Measurements from ENCODE around the gene CSH1. TPM values are rescaled to one million over a fixed set of nuclear protein-coding genes. Genes with fewer than 3 reads are reported as not detected.
"Not testable (repeated sequence)": the region's sequence is repeated elsewhere in the genome, so short reads cannot be mapped to it uniquely, and the experiment has no call there.

CSH1 gene
- polyA plus RNA-seq: 0.30 TPM
- long read RNA-seq, donor 1: 0 reads
- long read RNA-seq, donor 2: 0 reads
- long read RNA-seq, donor 3: 0 reads
- long read RNA-seq, donor 4: 0 reads
- long read RNA-seq, donor 5, transcript CSH1-201 (5 exons, 900 nt): major isoform, 8 of 8 reads
- long read RNA-seq, donor 5, partial matches to known transcripts: 0 of 8 reads
- long read RNA-seq, donor 5, other reads (novel, unspliced or antisense): 0 of 8 reads
- long read RNA-seq, donor 6, transcript CSH1-201 (5 exons, 900 nt): major isoform, 789 of 1,263 reads
- long read RNA-seq, donor 6, transcript CSH1-202 (4 exons, 1,073 nt): minor isoform, 35 of 1,263 reads
- long read RNA-seq, donor 6, transcript CSH1-205 (2 exons, 565 nt): minor isoform, 8 of 1,263 reads
- long read RNA-seq, donor 6, partial matches to known transcripts: 396 of 1,263 reads
- long read RNA-seq, donor 6, other reads (novel, unspliced or antisense): 33 of 1,263 reads
- long read RNA-seq, donor 7: 0 reads
- long read RNA-seq, donor 8: 0 reads
- long read RNA-seq, donor 9: 0 reads
- long read RNA-seq, donor 10, partial matches to known transcripts: 0 of 1 reads
- long read RNA-seq, donor 10, other reads (novel, unspliced or antisense): 0 of 1 reads
- long read RNA-seq, donor 11: 0 reads

GRCh38 chr17:63896524-63897354 lies at the start of gene CSH1:
TSS of gene CSH1 (minus strand) at chr17:63896574. CDS start at chr17:63896511, 63 bp downstream.
- not testable (repeated sequence) for H3K4me3 ChIP-seq (ENCODE audit: low read length); H3K27me3 ChIP-seq (ENCODE audit: control insufficient read depth, insufficient read depth, low read length); H3K9me3 ChIP-seq (ENCODE audit: control insufficient read depth, low read depth, low read length); H3K4me1 ChIP-seq (ENCODE audit: control insufficient read depth, insufficient read depth, low read length); H3K27ac ChIP-seq (ENCODE audit: low read length); DNase-seq; H3K36me3 ChIP-seq (ENCODE audit: control insufficient read depth, insufficient read depth, low read length)
- no CpG with 5 or more reads among the region's 14 CpGs for WGBS (ENCODE audit: insufficient coverage, low lambda C conversion rate)

- Histone ChIP-seq H3K9me3 (ENCODE audit: control insufficient read depth, low read depth, low read length) (peaks cover 5% of the 10 kb centered on the region), H3K4me3 (ENCODE audit: low read length) (no peak overlapping the region), H3K27ac (ENCODE audit: low read length) (no peak overlapping the region), H3K4me1 (ENCODE audit: control insufficient read depth, insufficient read depth, low read length) (no peaks in the 10 kb centered on the region), H3K27me3 (ENCODE audit: control insufficient read depth, insufficient read depth, low read length) (no peaks in the 10 kb centered on the region), H3K36me3 (ENCODE audit: control insufficient read depth, insufficient read depth, low read length) (no peaks in the 10 kb centered on the region)
- WGBS (ENCODE audit: insufficient coverage, low lambda C conversion rate): no CpG with 5 or more reads among the region's 6 CpGs
- DNase-seq: no peak
Measured at GRCh38 chr17:63945784-63946439, 49.5 kb upstream of the CSH1 start.

- Histone ChIP-seq H3K27ac (ENCODE audit: low read length) (no peak overlapping the region), H3K36me3 (ENCODE audit: control insufficient read depth, insufficient read depth, low read length) (no peaks in the 10 kb centered on the region), H3K4me1 (ENCODE audit: control insufficient read depth, insufficient read depth, low read length) (no peaks in the 10 kb centered on the region), H3K4me3 (ENCODE audit: low read length) (no peak overlapping the region), H3K27me3 (ENCODE audit: control insufficient read depth, insufficient read depth, low read length) (no peaks in the 10 kb centered on the region), H3K9me3 (ENCODE audit: control insufficient read depth, low read depth, low read length) (peaks cover 5% of the 10 kb centered on the region)
- no peak for DNase-seq
- no CpG with 5 or more reads among the region's 24 CpGs for WGBS (ENCODE audit: insufficient coverage, low lambda C conversion rate)
Measured at GRCh38 chr17:63944736-63945499, 48.5 kb upstream of the CSH1 start.

GRCh38 chr17:63943745-63944144 lies 47.4 kb upstream of the CSH1 start:
- WGBS (ENCODE audit: insufficient coverage, low lambda C conversion rate): no CpG with 5 or more reads among the region's 9 CpGs

GRCh38 chr17:63942309-63942985 lies 46.1 kb upstream of the CSH1 start:
- H3K4me1 ChIP-seq (ENCODE audit: control insufficient read depth, insufficient read depth, low read length): no peaks in the 10 kb centered on the region
- H3K27ac ChIP-seq (ENCODE audit: low read length): no peak overlapping the region
- peaks cover 5% of the 10 kb centered on the region for H3K9me3 ChIP-seq (ENCODE audit: control insufficient read depth, low read depth, low read length)
- no peaks in the 10 kb centered on the region for H3K36me3 ChIP-seq (ENCODE audit: control insufficient read depth, insufficient read depth, low read length)
- no peaks in the 10 kb centered on the region for H3K27me3 ChIP-seq (ENCODE audit: control insufficient read depth, insufficient read depth, low read length)
- no peak for DNase-seq
- no CpG with 5 or more reads among the region's 21 CpGs for WGBS (ENCODE audit: insufficient coverage, low lambda C conversion rate)
- no peak overlapping the region for H3K4me3 ChIP-seq (ENCODE audit: low read length)

More at GRCh38 chr17:63943745-63944144, 47.4 kb upstream of the CSH1 start:
- DNase-seq: no peak
- no peaks in the 10 kb centered on the region for H3K27me3 ChIP-seq (ENCODE audit: control insufficient read depth, insufficient read depth, low read length)
- H3K9me3 ChIP-seq (ENCODE audit: control insufficient read depth, low read depth, low read length): peaks cover 5% of the 10 kb centered on the region
- H3K4me1 ChIP-seq (ENCODE audit: control insufficient read depth, insufficient read depth, low read length): no peaks in the 10 kb centered on the region
- no peaks in the 10 kb centered on the region for H3K36me3 ChIP-seq (ENCODE audit: control insufficient read depth, insufficient read depth, low read length)
- H3K27ac ChIP-seq (ENCODE audit: low read length): no peak overlapping the region
- H3K4me3 ChIP-seq (ENCODE audit: low read length): no peak overlapping the region

GRCh38 chr17:63941751-63942150 lies 45.4 kb upstream of the CSH1 start:
- Histone ChIP-seq H3K4me1 (ENCODE audit: control insufficient read depth, insufficient read depth, low read length) (no peaks in the 10 kb centered on the region), H3K9me3 (ENCODE audit: control insufficient read depth, low read depth, low read length) (peaks cover 5% of the 10 kb centered on the region), H3K27me3 (ENCODE audit: control insufficient read depth, insufficient read depth, low read length) (no peaks in the 10 kb centered on the region), H3K36me3 (ENCODE audit: control insufficient read depth, insufficient read depth, low read length) (no peaks in the 10 kb centered on the region), H3K4me3 (ENCODE audit: low read length) (no peak overlapping the region), H3K27ac (ENCODE audit: low read length) (no peak overlapping the region)
- no peak for DNase-seq
- WGBS (ENCODE audit: insufficient coverage, low lambda C conversion rate): no CpG with 5 or more reads among the region's 23 CpGs

DNA sequence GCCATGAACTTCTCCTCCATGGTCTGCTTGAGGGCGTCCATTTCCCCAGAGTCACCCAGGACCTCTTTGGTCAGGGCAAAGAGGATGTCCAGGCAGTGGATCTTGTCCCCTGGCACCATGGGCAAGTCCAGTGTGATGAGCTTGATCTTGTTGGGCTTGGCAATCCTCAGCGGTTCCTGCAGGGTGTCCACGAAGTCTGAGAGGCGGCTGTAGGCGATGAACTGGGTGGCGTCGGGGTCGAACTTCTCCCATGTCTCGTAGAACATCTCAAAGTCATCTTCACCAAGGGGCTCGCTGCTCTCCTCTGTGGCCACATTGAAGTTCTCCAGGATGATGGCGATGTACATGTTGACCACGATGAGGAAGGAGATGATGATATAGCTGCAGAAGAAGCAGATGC lies 44.8 kb upstream of the CSH1 start:
- no peak overlapping the region for H3K27ac ChIP-seq (ENCODE audit: low read length)
- H3K9me3 ChIP-seq (ENCODE audit: control insufficient read depth, low read depth, low read length): peaks cover 5% of the 10 kb centered on the region
- no peaks in the 10 kb centered on the region for H3K36me3 ChIP-seq (ENCODE audit: control insufficient read depth, insufficient read depth, low read length)
- no peaks in the 10 kb centered on the region for H3K27me3 ChIP-seq (ENCODE audit: control insufficient read depth, insufficient read depth, low read length)
- 100% methylated on average over 1 of the region's 12 CpGs for WGBS (ENCODE audit: insufficient coverage, low lambda C conversion rate)
- no peak for DNase-seq
- H3K4me3 ChIP-seq (ENCODE audit: low read length): no peak overlapping the region
- no peaks in the 10 kb centered on the region for H3K4me1 ChIP-seq (ENCODE audit: control insufficient read depth, insufficient read depth, low read length)

DNA sequence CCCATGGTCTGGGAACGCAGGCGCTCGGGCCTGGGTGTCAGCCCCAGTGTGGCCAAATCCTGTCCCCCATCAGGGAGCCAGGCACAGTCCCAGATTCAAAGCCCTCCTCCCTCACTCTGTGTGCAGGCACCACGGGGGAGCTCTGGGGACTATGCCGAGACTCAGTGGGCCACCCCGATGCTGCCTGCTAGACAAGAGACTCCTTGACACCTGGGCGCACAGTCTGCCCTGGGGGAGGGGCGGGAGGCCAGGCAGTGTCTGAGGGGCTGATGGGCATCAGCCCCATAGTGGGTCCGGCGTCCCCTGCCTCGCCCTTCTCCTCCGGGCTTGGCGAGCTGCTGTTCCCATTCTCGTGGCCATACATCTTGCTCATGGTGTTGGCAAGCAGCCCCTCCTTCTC lies 44.2 kb upstream of the CSH1 start:
- Histone ChIP-seq H3K27ac (ENCODE audit: low read length) (no peak overlapping the region), H3K27me3 (ENCODE audit: control insufficient read depth, insufficient read depth, low read length) (no peaks in the 10 kb centered on the region), H3K9me3 (ENCODE audit: control insufficient read depth, low read depth, low read length) (peaks cover 5% of the 10 kb centered on the region), H3K4me3 (ENCODE audit: low read length) (no peak overlapping the region), H3K36me3 (ENCODE audit: control insufficient read depth, insufficient read depth, low read length) (no peaks in the 10 kb centered on the region), H3K4me1 (ENCODE audit: control insufficient read depth, insufficient read depth, low read length) (no peaks in the 10 kb centered on the region)
- no CpG with 5 or more reads among the region's 14 CpGs for WGBS (ENCODE audit: insufficient coverage, low lambda C conversion rate)
- no peak for DNase-seq

DNA sequence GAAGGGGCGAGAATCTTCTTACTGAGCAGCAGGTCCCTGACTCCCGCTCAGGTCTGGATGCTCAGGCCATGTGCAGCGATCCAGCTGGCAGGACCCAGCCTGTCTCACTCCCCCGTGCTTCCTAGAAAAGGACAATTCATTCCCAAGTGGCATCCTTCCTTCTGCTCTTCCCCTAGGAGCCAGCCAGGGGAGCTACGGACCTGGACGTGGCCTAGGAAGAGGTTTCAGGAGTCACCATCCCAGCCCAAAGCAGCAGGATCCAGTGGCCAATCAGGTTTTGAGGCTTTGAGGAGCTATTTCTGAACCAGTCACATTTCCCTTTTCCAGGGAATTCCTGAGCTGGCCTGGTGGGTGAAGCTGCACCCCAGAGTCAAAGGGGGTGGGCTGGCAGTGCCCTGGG lies 43.5 kb upstream of the CSH1 start:
- H3K27ac ChIP-seq (ENCODE audit: low read length): no peak overlapping the region
- no peak overlapping the region for H3K4me3 ChIP-seq (ENCODE audit: low read length)
- no CpG with 5 or more reads among the region's 6 CpGs for WGBS (ENCODE audit: insufficient coverage, low lambda C conversion rate)
- no peak for DNase-seq
- H3K9me3 ChIP-seq (ENCODE audit: control insufficient read depth, low read depth, low read length): peaks cover 5% of the 10 kb centered on the region
- H3K4me1 ChIP-seq (ENCODE audit: control insufficient read depth, insufficient read depth, low read length): no peaks in the 10 kb centered on the region
- H3K27me3 ChIP-seq (ENCODE audit: control insufficient read depth, insufficient read depth, low read length): no peaks in the 10 kb centered on the region
- H3K36me3 ChIP-seq (ENCODE audit: control insufficient read depth, insufficient read depth, low read length): no peaks in the 10 kb centered on the region

Measured in large intestine (tissue), 12 donors.